Astrocyte (in vitro differentiated cells and primary cell): ENCODE measurements around the gene URB1. TPM values are rescaled to one million over a fixed set of nuclear protein-coding genes. Genes with fewer than 3 reads are reported as not detected.

Source experiments
- DNase-seq: peaks from one replicate; pipeline ENCODE4 v3.0.0-alpha.2; 2010; ENCODE audit warnings: low read depth
- FAIRE-seq: peaks from 2 replicates; lab custom pipeline; 2011; peaks lifted over from hg19 to GRCh38; lab: Jason Lieb, UNC
- H2AFZ ChIP-seq: 2 replicates; pipeline ENCODE4 v1.6.0; 2012; ENCODE audit warnings: low read depth, low read length, inconsistent platforms
- H3K27ac ChIP-seq: 2 replicates; pipeline ENCODE4 v1.5.1; 2011; ENCODE audit warnings: low read depth, low read length, inconsistent platforms
- H3K27me3 ChIP-seq: 2 replicates; pipeline ENCODE4 v1.6.0; 2011; ENCODE audit warnings: low read length, inconsistent platforms; ENCODE audit not compliant: insufficient read depth
- H3K36me3 ChIP-seq: 2 replicates; pipeline ENCODE4 v1.5.1; 2011; ENCODE audit warnings: low read length, inconsistent platforms; ENCODE audit not compliant: insufficient read depth
- H3K4me1 ChIP-seq: 2 replicates; pipeline ENCODE4 v1.5.1; 2011; ENCODE audit warnings: low read length, inconsistent platforms; ENCODE audit not compliant: insufficient read depth
- H3K4me2 ChIP-seq: 2 replicates; pipeline ENCODE4 v1.6.0; 2012; ENCODE audit warnings: low read length, inconsistent platforms
- H3K4me3 ChIP-seq: 2 replicates; pipeline ENCODE4 v1.5.1; 2011; ENCODE audit warnings: low read depth, mild to moderate bottlenecking, low read length, inconsistent platforms; ENCODE audit not compliant: insufficient read depth
- H3K79me2 ChIP-seq: 2 replicates; pipeline ENCODE4 v1.6.0; 2012; ENCODE audit warnings: mild to moderate bottlenecking, low read length, inconsistent platforms; ENCODE audit not compliant: insufficient read depth
- H3K9ac ChIP-seq: 2 replicates; pipeline ENCODE4 v1.6.0; 2012; ENCODE audit warnings: mild to moderate bottlenecking, low read length, inconsistent platforms
- H3K9me3 ChIP-seq: 2 replicates; pipeline ENCODE4 v1.5.1; 2012; ENCODE audit warnings: low read depth, mild to moderate bottlenecking, low read length, inconsistent platforms; ENCODE audit not compliant: insufficient read depth
- H4K20me1 ChIP-seq: 2 replicates; pipeline ENCODE4 v1.6.0; 2012; ENCODE audit warnings: low read length, inconsistent platforms; ENCODE audit not compliant: insufficient read depth
- H3K27ac Mint-ChIP-seq: one replicate; pipeline ENCODE4 v1.8.0; 2021; ENCODE audit warnings: mild to moderate bottlenecking, mixed read lengths; ENCODE audit not compliant: unreplicated experiment
- H3K27me3 Mint-ChIP-seq: one replicate; pipeline ENCODE4 v1.8.0; 2021; ENCODE audit warnings: low read depth, mixed read lengths; ENCODE audit not compliant: unreplicated experiment
- H3K36me3 Mint-ChIP-seq: one replicate; pipeline ENCODE4 v1.8.0; 2021; ENCODE audit warnings: low read depth, mixed read lengths; ENCODE audit not compliant: unreplicated experiment
- H3K4me1 Mint-ChIP-seq: one replicate; pipeline ENCODE4 v1.8.0; 2021; ENCODE audit warnings: low read depth, mixed read lengths; ENCODE audit not compliant: unreplicated experiment
- H3K4me3 Mint-ChIP-seq: one replicate; pipeline ENCODE4 v1.8.0; 2021; ENCODE audit warnings: mild to moderate bottlenecking, moderate library complexity, mixed read lengths; ENCODE audit not compliant: unreplicated experiment
- H3K9me3 Mint-ChIP-seq: one replicate; pipeline ENCODE4 v1.8.0; 2021; ENCODE audit warnings: mild to moderate bottlenecking, mixed read lengths; ENCODE audit not compliant: unreplicated experiment
- CTCF ChIP-seq: IDR thresholded peaks from 2 replicates; pipeline ENCODE4 v1.5.1; 2011; ENCODE audit warnings: low read depth, mild to moderate bottlenecking, inconsistent platforms, low read length, moderate library complexity; ENCODE audit not compliant: insufficient read depth
- EZH2 ChIP-seq: IDR thresholded peaks from 2 replicates; pipeline ENCODE4 v1.6.1; 2012; ENCODE audit warnings: mild to moderate bottlenecking, low read length, inconsistent platforms; ENCODE audit not compliant: insufficient read depth
- total RNA-seq: library from RNA; stranded (reverse); gene quantifications from 2 replicates; pipeline ENCODE4 v1.2.1, GENCODE V29; 2021

The URB1 gene
- total RNA-seq, 1 donor from 2014 or later = 19.2 TPM

DNA sequence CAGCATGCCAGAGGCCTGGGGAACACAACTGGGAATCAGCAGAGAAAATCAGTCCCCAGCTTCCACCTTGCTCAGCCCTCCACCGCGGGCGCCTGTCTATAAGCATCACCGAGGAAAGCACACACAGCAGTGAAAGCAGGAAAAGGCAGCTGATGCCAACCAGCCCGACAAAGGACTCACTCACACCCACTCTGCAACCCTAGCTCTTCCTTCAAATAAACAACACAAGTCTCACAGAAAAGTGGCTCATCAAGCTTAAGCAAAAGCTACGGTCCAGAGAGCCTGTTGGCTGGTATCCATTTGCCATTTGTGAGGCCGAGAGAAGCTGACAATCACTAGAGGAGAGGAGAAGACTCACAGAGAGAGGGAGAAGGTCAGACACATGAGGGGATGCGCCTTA is 67.1 kb downstream of the URB1 start:
- peaks cover 7% of the 10 kb centered on the region for H3K4me1 Mint-ChIP-seq
- Histone ChIP-seq H3K36me3 (peaks cover 42% of the 10 kb centered on the region), H3K9me3 (no peaks in the 10 kb centered on the region), H4K20me1 (peaks cover 10% of the 10 kb centered on the region), H2AFZ (no peak overlapping the region), H3K4me2 (no peak overlapping the region), H3K27ac (no peak overlapping the region), H3K9ac (no peak overlapping the region), H3K79me2 (no peaks in the 10 kb centered on the region), H3K4me3 (no peak overlapping the region), H3K27me3 (no peaks in the 10 kb centered on the region), H3K4me1 (peaks cover 6% of the 10 kb centered on the region)
- DNase-seq = no peak
- H3K4me3 Mint-ChIP-seq = no peak overlapping the region
- no peak for FAIRE-seq
- no peaks in the 10 kb centered on the region for H3K27me3 Mint-ChIP-seq
- TF ChIP-seq EZH2 = no peak
- peaks cover 18% of the 10 kb centered on the region for H3K36me3 Mint-ChIP-seq
- no peaks in the 10 kb centered on the region for H3K9me3 Mint-ChIP-seq
- no peak overlapping the region for H3K27ac Mint-ChIP-seq

GRCh38 chr21:32322676-32323075 is 70.1 kb downstream of the URB1 start:
- no peak overlapping the region for H3K4me3 ChIP-seq
- FAIRE-seq (no peak), DNase-seq (no peak)
- H3K36me3 ChIP-seq = peaks cover 70% of the 10 kb centered on the region
- H4K20me1 ChIP-seq = peaks cover 3% of the 10 kb centered on the region
- H3K4me2 ChIP-seq = no peak overlapping the region
- TF ChIP-seq EZH2 = no peak
- no peak for TF ChIP-seq CTCF
- Mint-ChIP-seq H3K36me3 (peaks cover 22% of the 10 kb centered on the region), H3K4me1 (no peaks in the 10 kb centered on the region), H3K27ac (no peak overlapping the region), H3K4me3 (no peak overlapping the region), H3K9me3 (no peaks in the 10 kb centered on the region), H3K27me3 (no peaks in the 10 kb centered on the region)
- no peaks in the 10 kb centered on the region for H3K9me3 ChIP-seq
- no peak overlapping the region for H2AFZ ChIP-seq
- no peaks in the 10 kb centered on the region for H3K4me1 ChIP-seq
- no peak overlapping the region for H3K9ac ChIP-seq
- H3K27ac ChIP-seq = no peak overlapping the region
- H3K79me2 ChIP-seq = no peaks in the 10 kb centered on the region
- H3K27me3 ChIP-seq = no peaks in the 10 kb centered on the region

DNA sequence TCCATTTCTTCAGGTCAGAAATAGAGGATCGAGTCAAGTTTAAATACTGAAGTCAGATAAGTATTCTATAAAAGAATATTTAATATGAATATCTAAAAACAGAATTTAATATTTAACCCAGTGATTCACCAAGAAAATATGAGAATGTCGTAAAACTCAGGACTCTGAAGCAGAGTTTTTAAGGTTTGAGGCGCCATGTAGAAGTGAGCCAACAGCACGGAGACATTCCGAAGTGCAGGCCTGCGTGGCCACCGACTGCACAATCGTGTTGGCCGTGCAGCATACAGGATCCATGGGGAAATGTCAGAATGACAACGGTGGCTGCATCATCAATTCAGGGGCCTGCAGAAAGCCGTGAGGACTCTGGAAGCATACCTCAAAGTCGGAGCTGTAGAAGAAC is 70.7 kb downstream of the URB1 start:
- H3K4me3 Mint-ChIP-seq = no peak overlapping the region
- Histone ChIP-seq H3K9ac (no peak overlapping the region), H3K36me3 (peaks cover 74% of the 10 kb centered on the region), H2AFZ (no peak overlapping the region), H3K27me3 (no peaks in the 10 kb centered on the region), H3K4me3 (no peak overlapping the region), H3K4me2 (no peak overlapping the region), H3K9me3 (no peaks in the 10 kb centered on the region), H3K4me1 (no peaks in the 10 kb centered on the region), H3K27ac (no peak overlapping the region), H3K79me2 (no peaks in the 10 kb centered on the region), H4K20me1 (peaks cover 7% of the 10 kb centered on the region)
- peaks cover 22% of the 10 kb centered on the region for H3K36me3 Mint-ChIP-seq
- no peaks in the 10 kb centered on the region for H3K4me1 Mint-ChIP-seq
- no peaks in the 10 kb centered on the region for H3K27me3 Mint-ChIP-seq
- H3K27ac Mint-ChIP-seq = no peak overlapping the region
- TF ChIP-seq CTCF (no peak), EZH2 (no peak)
- DNase-seq (no peak), FAIRE-seq (no peak)
- H3K9me3 Mint-ChIP-seq = no peaks in the 10 kb centered on the region
